Hematopoietic multipotent progenitor cell (in vitro differentiated cells): ENCODE results near the gene SPHK1. TPM values are rescaled to one million over a fixed set of nuclear protein-coding genes. Genes with fewer than 3 reads are reported as not detected.

Experiments
- DNase-seq, 3 donors: peaks; one replicate each; pipeline ENCODE4 v3.0.0-alpha.2; 2011 to 2015; ENCODE audit warnings: low read depth in 2 of 3, low spot score in 2 of 3
- total RNA-seq: library from RNA; depleted of rRNA; stranded (reverse); fragments of >200 nt; gene quantifications from one replicate; pipeline ENCODE4 v1.2.3, GENCODE V29; 2012

The SPHK1 gene
- total RNA-seq, 1 donor, result 7.5 TPM

DNA sequence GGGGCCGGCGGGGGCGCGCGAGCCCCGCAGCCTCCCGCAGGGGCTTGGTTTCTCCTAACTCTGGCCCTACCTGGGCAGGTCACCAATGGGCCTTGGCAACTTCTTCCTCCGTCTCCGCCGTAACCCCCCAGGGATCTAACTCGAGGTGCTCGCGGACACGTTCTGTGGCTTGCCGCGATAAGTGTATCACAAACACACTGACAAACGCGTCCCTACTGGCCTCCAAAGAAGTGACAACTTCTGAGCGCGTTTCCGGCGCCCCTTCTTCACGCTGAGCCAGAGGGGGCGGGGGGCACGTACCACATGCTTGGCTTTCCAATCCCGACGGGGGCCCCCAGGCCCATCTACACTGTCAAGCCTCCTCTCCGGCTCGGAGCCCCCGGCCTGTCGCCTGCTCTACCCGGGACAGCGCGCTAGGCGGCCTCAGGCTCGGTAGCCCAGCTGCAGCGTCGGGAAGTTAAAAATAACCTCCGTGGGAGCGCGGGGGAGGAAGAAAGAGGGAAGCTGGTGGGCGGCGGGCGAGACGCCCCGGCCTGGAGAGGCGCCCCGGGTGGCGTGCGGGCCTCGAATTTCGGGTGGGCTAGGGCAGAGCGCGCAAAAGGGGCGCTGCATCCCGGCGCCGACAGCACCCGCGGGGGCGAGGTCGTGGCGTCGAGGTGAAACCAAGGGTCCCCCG, 725 bp upstream of the SPHK1 start:
- peak; percentile 33 to 72 (median 67) for DNase-seq

DNA sequence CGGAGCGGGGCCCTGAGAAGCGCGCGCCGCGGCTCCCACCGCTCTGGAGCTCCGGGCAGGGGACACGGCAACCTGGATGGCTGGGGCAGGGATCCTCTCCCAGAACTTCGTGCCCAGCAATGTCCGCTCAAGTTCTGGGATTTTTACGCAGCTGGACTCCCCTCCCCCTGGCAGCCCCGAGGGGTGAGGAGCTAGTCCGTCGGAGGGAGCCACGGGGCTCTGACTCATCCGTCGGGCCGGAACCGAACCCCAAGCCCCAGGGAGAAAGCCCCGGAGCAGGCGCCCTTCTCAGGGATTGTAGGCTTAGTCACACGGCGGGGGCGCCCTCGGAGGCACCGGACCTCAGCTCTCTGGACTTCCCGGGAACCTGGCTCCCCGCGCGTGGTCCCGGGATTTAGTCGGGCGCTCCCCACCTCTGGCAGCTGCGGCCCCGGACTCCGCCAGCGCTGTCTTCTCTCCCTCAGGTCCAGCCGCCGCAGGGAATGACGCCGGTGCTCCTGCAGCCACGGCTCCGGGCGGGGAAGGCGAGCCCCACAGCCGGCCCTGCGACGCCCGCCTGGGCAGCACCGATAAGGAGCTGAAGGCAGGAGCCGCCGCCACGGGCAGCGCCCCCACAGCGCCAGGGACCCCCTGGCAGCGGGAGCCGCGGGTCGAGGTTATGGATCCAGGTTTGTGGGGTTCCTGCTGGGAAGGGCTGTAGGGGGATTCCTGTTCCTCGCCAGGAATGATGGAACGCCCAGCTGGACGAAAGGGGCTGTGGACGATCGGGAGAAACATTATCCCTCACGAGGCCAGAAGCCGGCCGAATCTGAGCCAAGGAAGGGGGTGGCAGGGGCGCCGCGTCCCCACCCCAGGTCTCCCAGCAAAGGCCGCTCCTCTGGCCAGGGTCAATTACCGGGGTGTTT, 830 bp downstream of the SPHK1 start:
- peak; percentile 18 to 82 (median 36) for DNase-seq

DNA sequence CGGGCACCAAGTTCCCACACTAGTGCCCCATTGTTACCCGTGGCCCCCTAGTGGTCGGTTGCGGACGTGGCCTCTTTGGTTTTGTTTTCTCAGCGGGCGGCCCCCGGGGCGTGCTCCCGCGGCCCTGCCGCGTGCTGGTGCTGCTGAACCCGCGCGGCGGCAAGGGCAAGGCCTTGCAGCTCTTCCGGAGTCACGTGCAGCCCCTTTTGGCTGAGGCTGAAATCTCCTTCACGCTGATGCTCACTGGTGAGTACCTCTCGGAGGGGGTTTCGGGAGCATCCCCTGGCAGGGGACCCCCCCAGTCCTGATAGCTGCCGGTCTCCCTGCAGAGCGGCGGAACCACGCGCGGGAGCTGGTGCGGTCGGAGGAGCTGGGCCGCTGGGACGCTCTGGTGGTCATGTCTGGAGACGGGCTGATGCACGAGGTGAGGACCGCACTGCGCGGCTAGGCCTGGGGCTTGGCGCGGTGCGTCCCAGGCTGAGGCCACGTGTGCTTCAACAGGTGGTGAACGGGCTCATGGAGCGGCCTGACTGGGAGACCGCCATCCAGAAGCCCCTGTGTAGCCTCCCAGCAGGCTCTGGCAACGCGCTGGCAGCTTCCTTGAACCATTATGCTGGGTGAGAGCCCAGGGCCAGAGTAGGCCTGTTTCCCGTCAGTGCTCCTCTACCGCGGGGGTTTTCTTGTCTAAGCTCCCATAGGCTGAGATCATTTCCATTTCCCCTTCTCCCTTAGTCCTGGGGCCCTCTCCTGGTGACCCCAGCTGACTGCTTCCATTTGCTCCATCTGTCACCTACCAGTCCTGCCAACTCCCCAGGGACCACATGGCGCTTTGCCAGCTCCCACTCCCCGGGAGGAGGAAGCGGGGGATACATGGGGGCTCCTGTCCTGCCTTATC, 1.7 kb downstream of the SPHK1 start:
- DNase-seq, result peak; percentile 63 to 88 (median 86)

DNA sequence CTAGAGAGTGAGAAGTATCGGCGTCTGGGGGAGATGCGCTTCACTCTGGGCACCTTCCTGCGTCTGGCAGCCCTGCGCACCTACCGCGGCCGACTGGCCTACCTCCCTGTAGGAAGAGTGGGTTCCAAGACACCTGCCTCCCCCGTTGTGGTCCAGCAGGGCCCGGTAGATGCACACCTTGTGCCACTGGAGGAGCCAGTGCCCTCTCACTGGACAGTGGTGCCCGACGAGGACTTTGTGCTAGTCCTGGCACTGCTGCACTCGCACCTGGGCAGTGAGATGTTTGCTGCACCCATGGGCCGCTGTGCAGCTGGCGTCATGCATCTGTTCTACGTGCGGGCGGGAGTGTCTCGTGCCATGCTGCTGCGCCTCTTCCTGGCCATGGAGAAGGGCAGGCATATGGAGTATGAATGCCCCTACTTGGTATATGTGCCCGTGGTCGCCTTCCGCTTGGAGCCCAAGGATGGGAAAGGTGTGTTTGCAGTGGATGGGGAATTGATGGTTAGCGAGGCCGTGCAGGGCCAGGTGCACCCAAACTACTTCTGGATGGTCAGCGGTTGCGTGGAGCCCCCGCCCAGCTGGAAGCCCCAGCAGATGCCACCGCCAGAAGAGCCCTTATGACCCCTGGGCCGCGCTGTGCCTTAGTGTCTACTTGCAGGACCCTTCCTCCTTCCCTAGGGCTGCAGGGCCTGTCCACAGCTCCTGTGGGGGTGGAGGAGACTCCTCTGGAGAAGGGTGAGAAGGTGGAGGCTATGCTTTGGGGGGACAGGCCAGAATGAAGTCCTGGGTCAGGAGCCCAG, 2.8 kb downstream of the SPHK1 start:
- no peak for DNase-seq

DNA sequence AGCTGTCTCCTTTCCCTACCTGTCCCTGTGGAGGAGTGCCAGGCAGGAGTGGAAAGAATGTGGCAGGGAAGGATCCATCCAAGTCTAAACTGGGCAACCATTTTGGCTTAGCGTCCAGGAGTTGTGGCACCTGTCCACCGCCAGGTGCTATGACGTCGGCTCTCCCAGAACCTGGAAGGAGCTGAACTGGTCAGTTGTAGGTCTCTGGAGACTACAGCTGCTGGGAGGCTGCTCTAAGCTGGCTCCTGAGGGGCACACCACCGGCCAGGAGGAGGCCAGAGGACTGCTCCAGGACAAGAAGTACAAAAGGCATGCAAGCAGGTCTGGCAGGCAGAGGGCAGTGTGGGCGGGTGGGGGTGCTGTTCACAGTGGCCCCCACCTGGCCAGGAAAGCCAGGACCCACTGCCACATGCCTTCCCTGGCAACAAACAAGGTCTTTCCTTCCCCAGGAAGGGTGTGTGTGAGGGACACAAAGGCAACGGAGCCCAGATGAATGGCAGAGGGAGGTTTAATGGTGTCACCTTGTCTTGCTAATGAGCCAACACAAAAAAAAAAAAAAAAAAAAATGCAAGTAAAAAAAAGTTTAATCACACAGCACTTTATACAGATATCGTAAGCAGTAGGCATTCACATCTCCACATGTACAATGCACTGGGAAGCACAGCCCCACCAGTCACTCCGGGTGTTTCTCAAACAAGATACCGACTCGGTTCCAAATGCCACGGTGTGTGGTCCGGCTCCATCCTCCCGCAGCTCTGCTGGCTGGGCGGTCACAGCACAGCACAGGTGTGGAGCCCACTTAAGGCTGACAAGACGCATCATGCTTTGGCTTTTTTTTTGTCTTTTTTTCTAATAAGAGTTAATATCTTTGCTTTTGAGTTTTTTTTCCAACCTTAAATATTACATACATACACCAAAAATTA, 4.8 kb downstream of the SPHK1 start:
- no peak for DNase-seq

DNA sequence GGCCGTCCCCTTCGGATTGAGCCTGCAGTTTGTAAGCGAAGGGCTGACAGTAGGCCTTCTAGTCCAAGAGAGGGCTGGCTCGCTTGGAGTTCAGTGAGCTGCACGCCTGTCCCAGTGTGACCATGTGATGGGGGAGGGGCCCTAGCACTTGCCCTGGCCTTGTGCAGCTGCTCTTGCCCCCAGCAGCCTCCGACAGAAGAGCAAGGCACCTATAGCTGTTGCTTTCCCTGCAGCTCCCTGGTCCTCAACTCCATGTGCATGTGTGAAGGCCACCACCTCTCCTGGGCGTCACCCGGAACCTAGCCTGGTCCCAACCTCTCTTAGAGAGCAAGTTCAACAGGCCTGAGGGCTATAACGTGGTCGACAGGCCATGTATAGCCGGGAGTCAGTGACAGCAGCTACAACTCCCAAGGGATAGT, 5.6 kb downstream of the SPHK1 start:
- DNase-seq, result no peak

DNA sequence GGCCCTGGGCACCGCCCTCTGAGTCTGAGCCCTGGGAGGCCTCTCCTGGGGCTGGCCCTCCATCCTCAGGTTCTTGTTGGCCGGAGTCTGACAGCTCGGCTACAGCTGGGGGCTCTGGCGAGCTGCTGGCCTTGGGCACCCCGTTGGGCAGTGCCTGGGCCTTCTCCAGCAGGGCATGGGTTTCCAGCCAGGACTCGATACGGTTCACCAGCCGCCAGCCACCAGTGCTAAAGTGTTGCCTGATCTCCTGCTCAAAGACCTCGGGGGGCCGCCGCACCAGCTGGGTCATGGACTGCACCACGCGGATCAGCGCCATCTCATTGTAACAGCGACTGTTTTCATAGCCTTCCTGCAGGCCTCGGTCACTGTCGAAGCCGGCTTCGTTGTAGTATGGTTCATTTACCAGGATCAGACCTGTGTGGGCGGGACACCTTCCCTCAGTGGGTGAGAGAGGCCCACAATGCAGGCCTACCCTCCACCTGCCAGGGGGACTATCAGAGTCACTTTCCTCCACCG, 6.8 kb downstream of the SPHK1 start:
- no peak for DNase-seq

DNA sequence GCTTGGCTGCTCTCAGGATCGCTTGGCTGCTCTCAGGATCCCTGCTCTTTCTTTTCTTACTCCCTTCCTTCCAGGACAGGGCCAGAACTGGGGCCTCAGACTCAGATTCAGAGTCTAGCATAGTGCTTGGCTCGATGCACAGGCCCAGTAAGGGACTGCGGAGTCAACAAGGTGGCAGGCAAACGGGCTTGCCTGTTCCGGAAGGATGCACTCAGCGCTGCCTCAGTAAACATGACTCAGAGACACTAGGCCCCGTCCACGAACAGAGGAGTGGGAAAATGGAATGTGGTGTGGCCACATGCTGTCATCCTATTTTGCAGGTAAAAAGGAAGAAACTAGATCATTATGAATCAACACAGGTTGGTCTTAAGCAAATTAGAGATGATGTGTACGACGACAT, 9.8 kb downstream of the SPHK1 start:
- DNase-seq, result no peak

DNA sequence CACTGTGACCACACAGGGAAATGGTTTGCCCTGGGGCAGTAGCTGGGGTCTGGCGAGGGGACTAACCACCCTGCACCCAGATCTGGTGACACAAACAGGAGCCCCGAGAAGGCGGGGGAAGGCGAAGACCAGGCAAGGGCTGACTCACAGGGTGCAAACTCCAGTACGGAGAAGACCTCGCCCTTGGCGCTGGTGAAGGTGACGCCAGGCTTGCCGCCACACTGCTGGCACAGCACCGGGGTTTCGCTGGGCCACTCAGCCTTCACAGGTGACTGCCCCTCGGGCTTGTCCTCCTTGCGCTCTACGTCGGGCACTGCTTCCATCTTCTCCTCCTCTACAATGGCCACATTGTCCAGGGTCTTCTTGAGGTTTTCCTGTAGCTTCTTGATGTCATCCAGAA, 11.6 kb downstream of the SPHK1 start:
- DNase-seq, result no peak

DNA sequence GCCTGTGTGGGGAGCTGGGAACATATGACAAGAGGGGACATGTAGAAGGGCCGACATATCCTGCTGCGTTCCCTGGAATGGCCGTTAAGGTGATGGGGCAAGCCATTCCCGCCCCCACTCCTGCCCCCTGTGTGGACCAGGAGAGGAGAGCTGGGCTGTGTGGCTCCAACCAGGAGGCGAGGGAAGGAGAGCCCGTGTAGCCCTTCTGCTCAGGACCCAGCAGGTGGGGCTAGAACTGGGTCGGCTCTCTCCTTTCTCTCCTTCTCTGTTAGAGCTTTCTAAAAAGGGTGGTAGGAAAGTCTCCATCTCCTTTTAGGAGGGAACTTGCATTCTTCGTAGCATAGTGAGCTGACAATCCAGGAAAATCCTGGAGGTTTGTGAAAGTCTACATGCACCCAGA, 12.8 kb downstream of the SPHK1 start:
- no peak for DNase-seq

DNA sequence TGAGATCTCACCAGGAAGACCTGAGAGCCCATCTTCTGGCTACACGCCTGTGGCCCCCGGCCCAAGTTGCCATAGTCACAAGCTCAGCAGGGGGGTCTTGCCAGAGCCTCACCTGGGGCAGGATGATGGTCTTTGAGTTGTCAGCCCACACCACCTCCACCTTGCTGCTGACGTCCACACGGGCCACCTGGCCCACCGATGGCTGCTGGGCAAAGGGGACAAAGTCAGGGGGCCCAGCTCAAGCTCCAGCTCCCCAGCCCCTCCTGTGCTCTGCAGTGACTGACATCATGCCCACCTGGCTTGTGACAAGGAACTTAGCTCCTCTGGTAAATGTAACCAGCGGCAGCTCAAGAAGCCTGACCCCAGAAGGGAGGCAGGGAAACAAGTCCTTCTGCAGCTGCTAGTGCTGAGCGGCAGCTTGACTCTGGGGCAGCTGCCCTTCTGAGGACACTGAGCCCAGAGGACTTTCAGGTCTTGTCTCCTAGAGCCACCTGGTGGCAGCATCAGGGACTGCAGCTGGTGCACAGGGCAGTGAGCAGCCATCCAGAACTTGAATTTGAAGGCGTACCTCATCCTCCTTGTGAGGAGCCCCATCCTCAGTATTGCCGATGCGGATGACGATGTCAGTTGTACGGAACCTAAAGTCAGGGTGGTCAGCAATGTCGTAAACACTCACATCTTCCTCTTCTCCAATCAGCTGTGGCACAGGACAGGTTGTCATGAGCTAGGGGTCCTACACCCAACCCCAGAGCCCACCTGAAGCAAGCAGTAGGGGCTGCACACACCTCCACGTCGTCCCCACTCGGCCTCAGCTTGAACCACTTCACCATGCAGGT, 13.5 kb downstream of the SPHK1 start:
- DNase-seq, result peak; percentile 67 to 88 (median 75)

DNA sequence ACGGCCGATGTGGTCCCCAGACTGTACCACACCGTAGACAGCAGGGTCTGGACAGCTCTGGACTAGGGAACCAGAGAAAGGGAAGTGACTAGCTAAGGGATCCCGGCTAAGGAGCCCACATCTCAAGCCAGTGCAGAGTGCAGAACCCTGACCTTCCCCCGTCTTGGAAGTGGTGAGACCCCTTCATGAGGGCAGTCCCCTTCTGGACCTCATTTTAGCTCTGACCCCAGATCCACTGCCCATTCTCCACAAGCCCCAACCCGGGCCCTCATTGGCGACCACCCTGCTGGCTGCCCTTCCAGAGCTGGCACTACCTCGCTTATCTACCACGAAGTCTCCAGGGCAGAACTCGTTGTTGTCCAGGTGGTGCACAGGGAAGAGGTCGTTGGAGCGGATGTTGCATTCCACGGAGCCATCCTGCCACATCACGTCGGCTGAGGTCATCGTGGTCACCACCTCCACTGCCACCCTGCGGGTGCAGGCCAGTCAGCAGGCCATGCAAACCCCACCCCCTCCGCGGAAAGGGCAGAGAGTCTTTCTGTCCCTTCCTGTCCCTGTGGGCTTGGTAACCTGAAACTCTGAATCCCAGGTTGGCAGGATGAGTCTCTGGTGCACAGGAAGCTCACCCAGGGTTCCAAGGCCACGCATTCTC, 14.2 kb downstream of the SPHK1 start:
- DNase-seq, result no peak

DNA sequence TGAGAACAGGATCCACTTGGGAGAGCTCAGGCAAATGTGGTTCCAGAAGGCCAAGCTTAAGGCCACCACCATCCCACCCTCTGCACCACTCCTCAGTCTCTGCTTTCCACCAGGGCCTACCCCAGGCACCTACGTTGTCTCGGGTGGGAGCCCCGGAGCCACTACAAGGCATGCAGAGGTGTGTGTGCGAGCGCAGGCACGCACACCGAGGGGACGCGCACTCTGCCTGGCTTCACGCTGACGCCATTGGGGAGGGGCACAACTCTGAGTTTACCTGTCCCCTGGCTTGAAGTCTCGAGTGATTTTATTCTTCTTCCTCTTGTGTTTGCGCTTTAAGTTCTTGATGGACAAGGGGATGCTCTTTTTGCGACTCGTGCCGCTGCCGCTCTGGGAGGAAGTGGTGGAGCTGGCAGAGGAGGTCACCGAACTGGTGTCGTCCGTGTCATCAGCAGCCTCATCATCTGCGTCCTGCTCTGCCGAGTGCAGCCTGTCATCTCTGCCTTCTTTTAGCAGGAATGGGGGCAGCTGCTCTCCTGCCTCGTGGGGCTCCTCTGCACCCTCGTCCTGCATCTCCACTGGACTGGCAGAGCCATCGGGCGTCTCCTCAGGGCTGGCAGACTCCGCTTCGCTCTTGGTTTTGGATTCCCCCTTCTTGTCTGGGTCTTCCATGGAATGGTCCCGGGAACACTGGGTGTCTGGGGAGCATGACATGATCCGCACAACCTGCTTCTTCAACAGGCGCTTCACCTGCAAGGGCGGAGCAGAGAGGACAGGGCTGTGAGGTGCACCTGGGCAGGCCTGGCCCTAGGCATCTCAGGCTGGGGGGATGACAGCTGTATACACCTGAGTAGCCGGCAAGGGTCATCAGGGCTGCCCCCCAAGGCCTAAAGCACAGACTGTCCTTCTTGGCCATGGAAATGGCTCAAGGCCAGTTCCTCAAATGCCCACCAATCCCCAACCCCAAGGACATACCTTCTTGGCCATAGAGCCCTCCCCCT, 15.1 kb downstream of the SPHK1 start:
- DNase-seq, result no peak

DNA sequence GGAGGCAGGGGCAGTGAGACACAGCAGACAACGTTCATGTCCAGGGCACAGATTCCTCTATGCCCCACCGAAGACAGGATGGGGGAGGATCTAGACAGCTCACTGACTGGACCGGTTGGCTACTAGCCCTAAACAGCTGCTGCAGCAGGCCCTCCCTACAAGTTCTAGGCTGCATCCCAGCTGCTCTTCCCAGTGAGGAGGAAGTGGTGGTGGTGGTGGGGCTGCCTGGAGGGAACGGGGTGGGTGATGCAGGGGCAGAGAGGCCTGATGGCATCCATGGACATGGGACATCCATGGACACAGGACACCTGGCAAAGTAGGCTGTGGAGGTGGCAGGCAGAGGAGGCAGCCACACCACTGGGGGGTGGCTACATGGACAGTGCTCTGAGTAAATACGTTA, 18.3 kb downstream of the SPHK1 start:
- no peak for DNase-seq

DNA sequence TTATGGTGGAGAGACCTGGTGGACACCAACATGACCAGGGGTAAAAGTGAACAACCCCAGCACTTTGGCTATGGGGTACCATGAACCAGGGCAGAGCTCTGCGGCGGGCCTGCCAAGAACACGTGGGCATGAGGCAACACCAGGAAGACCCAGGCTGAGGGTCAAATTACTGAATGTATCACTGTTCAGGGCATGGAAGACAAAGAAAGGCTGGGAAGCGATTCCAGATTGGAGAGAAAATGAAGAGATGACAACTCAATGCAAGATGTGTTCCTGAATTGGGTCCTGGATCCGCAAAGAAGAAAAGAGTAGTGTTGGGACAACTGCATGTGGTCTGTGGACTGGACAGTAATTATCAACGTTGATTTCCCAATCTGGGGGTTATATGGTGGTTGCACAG, 19.8 kb downstream of the SPHK1 start:
- DNase-seq, result no peak

DNA sequence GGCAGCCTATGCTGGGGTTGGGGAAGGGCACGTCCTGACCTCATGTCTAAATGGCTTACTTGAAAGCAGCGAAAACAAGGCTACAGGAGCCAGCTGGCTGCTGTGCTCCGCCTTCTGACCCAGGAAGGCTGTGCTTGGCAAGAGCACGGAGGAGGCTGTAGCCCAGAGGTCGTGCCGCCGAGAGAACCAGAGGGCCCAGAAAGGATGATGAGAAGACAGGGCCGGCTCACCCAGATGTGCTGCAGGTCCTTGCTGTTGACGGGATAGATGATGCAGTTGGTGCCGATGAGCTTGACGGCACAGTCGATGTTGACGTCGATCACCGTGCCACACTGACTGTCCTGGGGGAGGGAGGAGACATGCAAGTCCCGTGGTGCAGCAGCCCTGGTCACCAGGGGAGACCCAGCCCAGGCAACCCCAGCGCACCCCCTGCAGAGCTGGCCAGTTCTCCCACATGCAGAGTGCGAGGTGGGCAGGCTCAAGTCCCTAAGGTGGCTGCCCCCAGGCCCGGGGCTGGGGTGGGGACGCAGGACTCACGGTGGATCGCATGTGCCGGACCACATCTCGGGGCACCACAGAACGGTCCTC, 20.7 kb downstream of the SPHK1 start:
- DNase-seq, result no peak
